AG10803 (cell line): Measurements from ENCODE around the gene MYCN.

ENCODE experiments used
- DNase-seq: peaks from one replicate; pipeline ENCODE4 v3.0.0; 2010; ENCODE audit warnings: low read depth
- H3K4me3 ChIP-seq: 2 replicates; pipeline ENCODE4 v1.5.1; 2011; ENCODE audit warnings: mild to moderate bottlenecking, low read length, control low read depth
- CTCF ChIP-seq: conservative IDR thresholded peaks from 2 replicates; pipeline ENCODE4 v1.5.1; 2011; ENCODE audit warnings: mild to moderate bottlenecking, low read length, control low read depth, inconsistent platforms

Gene MYCN

GRCh38 chr2:15992457-15993231, 52.3 kb downstream of the MYCN start:
- H3K4me3 ChIP-seq = no peak overlapping the region
- no peak for TF ChIP-seq CTCF
- DNase-seq = no peak

- no peak for DNase-seq
- TF ChIP-seq CTCF = no peak
- no peak overlapping the region for H3K4me3 ChIP-seq
Observed at GRCh38 chr2:15993232-15993610, 52.9 kb downstream of the MYCN start.

GRCh38 chr2:15993666-15994065, 53.3 kb downstream of the MYCN start:
- DNase-seq = no peak
- TF ChIP-seq CTCF = no peak
- no peak overlapping the region for H3K4me3 ChIP-seq

GRCh38 chr2:15995603-15996002, 55.3 kb downstream of the MYCN start:
- no peak for TF ChIP-seq CTCF
- H3K4me3 ChIP-seq = no peak overlapping the region
- DNase-seq = no peak
